ENCODE results near the gene PACS2. TPM values are rescaled to one million over a fixed set of nuclear protein-coding genes. Genes with fewer than 3 reads are reported as not detected.

The PACS2 gene
- total and polyA plus RNA-seq, 2 donors (not counting 3 experiments of a cell fraction or from before 2014, with no cell fraction given) = 52.7 to 86.3 TPM

DNA sequence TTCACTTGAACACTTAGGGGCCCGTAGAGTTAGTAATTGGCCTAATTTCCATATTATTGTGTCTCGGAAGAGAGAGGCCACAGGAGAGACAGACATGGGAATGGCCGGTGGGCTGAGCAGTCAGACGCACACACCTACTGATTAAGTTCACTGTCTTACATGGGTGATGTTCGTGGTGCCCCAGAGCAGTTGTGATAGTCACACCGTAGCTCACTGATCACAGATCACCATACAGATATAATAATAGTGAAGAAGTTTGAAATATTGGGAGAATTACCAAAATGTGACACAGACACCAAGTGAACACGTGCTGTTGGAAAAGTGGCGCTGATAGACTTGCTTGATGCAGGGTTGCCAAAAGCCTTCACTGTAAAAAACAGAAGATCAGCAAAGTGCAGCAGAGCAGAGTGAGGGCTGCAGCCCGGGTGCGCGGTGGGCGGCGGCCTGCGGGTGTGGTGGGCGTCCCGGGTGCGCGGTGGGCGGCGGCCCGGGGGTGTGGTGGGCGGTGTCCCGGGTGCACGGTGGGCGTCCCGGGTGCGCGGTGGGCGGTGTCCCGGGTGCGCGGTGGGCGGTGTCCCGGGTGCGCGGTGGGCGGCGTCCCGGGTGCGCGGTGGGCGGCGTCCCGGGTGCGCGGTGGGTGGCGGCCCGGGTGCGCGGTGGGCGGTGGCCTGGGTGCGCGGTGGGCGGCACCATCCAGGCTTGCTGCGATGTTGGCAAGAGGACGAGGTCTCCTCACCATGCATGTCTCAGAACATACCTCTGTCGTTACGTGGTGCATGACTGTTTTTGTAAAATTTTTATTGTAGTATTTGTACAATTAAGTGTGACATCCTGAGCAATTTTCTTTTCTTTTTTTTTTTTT lies 49.5 kb downstream of the PACS2 start:
- H3K27me3 ChIP-seq (ENCODE audit: control insufficient read depth in 2 of 2, insufficient read depth in 2 of 2, low read length in 2 of 2) = no peaks in the 10 kb centered on the region
- POLR2A ChIA-PET = no interaction called here
- dilution Hi-C loops (cut with MboI; ENCODE audit: extremely low pct_ligation_motif_present, low sequenced_read_pairs) (no loop called here), intact Hi-C loops (cut with micrococcal nuclease) (no loop called here)
- no peaks in the 10 kb centered on the region for H3K9me3 ChIP-seq (replicated peaks; ENCODE audit: control insufficient read depth, insufficient read depth, low read length)
- TF ChIP-seq FOS (IDR thresholded peaks at IDR 0.05; ENCODE audit: borderline replicate concordance, insufficient read depth, low read length) = no peak
- TF ChIP-seq EZH2 (IDR thresholded peaks at IDR 0.05; ENCODE audit: borderline replicate concordance, low read depth, low read length, severe bottlenecking) = no peak
- TF ChIP-seq POLR2A (IDR thresholded peaks at IDR 0.05; ENCODE audit: low read depth, low read length) = no peak
- TF ChIP-seq POLR2AphosphoS5 (IDR thresholded peaks at IDR 0.05; ENCODE audit: insufficient read depth, low read depth, low read length) = no peak
- TF ChIP-seq GATA2 (IDR thresholded peaks at IDR 0.05; ENCODE audit: insufficient read depth, insufficient read length, low read depth, low read length) = no peak
- TF ChIP-seq, protein P1, sequence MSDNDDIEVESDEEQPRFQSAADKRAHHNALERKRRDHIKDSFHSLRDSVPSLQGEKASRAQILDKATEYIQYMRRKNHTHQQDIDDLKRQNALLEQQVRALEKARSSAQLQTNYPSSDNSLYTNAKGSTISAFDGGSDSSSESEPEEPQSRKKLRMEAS (IDR thresholded peaks at IDR 0.05; ENCODE audit: insufficient read depth, insufficient read length) = no peak
- TF ChIP-seq, protein P2, sequence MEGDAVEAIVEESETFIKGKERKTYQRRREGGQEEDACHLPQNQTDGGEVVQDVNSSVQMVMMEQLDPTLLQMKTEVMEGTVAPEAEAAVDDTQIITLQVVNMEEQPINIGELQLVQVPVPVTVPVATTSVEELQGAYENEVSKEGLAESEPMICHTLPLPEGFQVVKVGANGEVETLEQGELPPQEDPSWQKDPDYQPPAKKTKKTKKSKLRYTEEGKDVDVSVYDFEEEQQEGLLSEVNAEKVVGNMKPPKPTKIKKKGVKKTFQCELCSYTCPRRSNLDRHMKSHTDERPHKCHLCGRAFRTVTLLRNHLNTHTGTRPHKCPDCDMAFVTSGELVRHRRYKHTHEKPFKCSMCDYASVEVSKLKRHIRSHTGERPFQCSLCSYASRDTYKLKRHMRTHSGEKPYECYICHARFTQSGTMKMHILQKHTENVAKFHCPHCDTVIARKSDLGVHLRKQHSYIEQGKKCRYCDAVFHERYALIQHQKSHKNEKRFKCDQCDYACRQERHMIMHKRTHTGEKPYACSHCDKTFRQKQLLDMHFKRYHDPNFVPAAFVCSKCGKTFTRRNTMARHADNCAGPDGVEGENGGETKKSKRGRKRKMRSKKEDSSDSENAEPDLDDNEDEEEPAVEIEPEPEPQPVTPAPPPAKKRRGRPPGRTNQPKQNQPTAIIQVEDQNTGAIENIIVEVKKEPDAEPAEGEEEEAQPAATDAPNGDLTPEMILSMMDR (IDR thresholded peaks at IDR 0.05; ENCODE audit: extremely low read depth in 1 of 2, insufficient read depth in 1 of 2, low read depth in 1 of 2, low read length in 2 of 2) = no peak
- CTCF ChIA-PET = interaction anchor here (1.3 kb wide), 1 partner anchor 126 kb away, joined by 5 read pairs; no protein-coding TSS in a partner anchor
- FAIRE-seq = no peak
- H3K9me1 ChIP-seq (replicated peaks; ENCODE audit: control insufficient read depth, extremely low read depth, insufficient read depth, low read length) = no peaks in the 10 kb centered on the region
- H3K4me1 ChIP-seq (ENCODE audit: control insufficient read depth, extremely low read depth, insufficient read depth, low read length) = no peaks in the 10 kb centered on the region
- H3K36me3 ChIP-seq (ENCODE audit: control insufficient read depth in 2 of 2, extremely low read depth in 1 of 2, insufficient read depth in 2 of 2, low read length in 2 of 2) = peaks cover 0 to 4% of the 10 kb centered on the region in 2 experiments
- no peaks in the 10 kb centered on the region for H4K20me1 ChIP-seq (replicated peaks; ENCODE audit: control insufficient read depth, extremely low read depth, insufficient read depth, low read length)
- H3K27ac ChIP-seq (ENCODE audit: insufficient read depth, low read depth, low read length) = no peak overlapping the region
- H3K4me2 ChIP-seq (ENCODE audit: insufficient read depth, low read length) = no peak overlapping the region
- H3K79me2 ChIP-seq (ENCODE audit: control insufficient read depth, insufficient read depth, low read length) = no peaks in the 10 kb centered on the region
- no peak overlapping the region for H2AFZ ChIP-seq (ENCODE audit: low read depth, low read length)
- BruUV-seq (replicated peaks) = no TSS peak
- H3K4me3 ChIP-seq (replicated peaks in 1 of 3; ENCODE audit: insufficient read depth in 1 of 3, low read depth in 1 of 3, low read length in 3 of 3) = no peak overlapping the region
- DNase-seq (ENCODE audit: low read depth, low spot score) = no peak
- no peak overlapping the region for H3K9ac ChIP-seq (replicated peaks; ENCODE audit: extremely low read depth, insufficient read depth, low read length)
